Neural crest cell (in vitro differentiated cells): ENCODE measurements around the gene UBR4. TPM values are rescaled to one million over a fixed set of nuclear protein-coding genes. Genes with fewer than 3 reads are reported as not detected.
A peak's percentile ranks its signal among the peaks of the same experiment; 100 is the strongest.

Experiments used
- DNase-seq: peaks from one replicate; pipeline ENCODE4 v3.0.0; 2021; ENCODE audit warnings: low read depth, mixed read lengths, low spot score
- H3K27ac Mint-ChIP-seq: one replicate; pipeline ENCODE4 v1.8.0; 2021; ENCODE audit warnings: mild to moderate bottlenecking, mixed read lengths; ENCODE audit not compliant: unreplicated experiment
- H3K27me3 Mint-ChIP-seq: 2 replicates; pipeline ENCODE4 v1.8.0; 2021; ENCODE audit warnings: low read depth, mild to moderate bottlenecking, mixed read lengths
- H3K36me3 Mint-ChIP-seq: 2 replicates; pipeline ENCODE4 v1.8.0; 2021; ENCODE audit warnings: low read depth, mild to moderate bottlenecking, mixed read lengths
- H3K4me1 Mint-ChIP-seq: 2 replicates; pipeline ENCODE4 v1.8.0; 2021; ENCODE audit warnings: mixed read lengths
- H3K4me3 Mint-ChIP-seq: one replicate; pipeline ENCODE4 v1.8.0; 2021; ENCODE audit warnings: mild to moderate bottlenecking, mixed read lengths
- H3K9me3 Mint-ChIP-seq: 2 replicates; pipeline ENCODE4 v1.8.0; 2021; ENCODE audit warnings: mixed read lengths
- total RNA-seq: library from RNA; stranded (reverse); gene quantifications from 2 replicates; pipeline ENCODE4 v1.2.1, GENCODE V29; 2021
- TF ChIP-seq, protein P1 (sequence below): fragments of 200-600 bp; sonication (generic); conservative IDR thresholded peaks from 2 replicates; pipeline ENCODE4 v1.5.0; 2021; ENCODE audit warnings: antibody characterized with exemption, mild to moderate bottlenecking

Gene UBR4
- total RNA-seq, 1 donor from 2014 or later: 114 TPM

DNA sequence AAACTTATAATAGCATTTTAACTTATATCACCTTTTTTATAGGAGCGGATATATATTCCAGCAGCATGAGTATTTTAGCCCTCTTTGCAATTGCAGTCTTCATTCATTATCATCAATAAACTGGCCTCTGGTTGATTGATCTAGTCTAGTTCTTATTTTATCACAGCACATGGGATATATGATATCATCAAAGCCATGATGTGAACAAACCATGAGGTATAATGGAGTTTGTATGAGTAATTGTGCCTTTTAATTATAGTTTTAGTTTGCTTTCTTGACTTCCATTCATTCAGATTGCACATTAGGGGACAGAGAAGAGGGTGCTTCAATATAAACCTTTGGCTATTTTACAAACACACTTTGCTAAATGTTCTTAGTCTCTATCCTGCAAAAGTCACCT is 3.5 kb upstream of the UBR4 start:
- TF ChIP-seq, protein P1, sequence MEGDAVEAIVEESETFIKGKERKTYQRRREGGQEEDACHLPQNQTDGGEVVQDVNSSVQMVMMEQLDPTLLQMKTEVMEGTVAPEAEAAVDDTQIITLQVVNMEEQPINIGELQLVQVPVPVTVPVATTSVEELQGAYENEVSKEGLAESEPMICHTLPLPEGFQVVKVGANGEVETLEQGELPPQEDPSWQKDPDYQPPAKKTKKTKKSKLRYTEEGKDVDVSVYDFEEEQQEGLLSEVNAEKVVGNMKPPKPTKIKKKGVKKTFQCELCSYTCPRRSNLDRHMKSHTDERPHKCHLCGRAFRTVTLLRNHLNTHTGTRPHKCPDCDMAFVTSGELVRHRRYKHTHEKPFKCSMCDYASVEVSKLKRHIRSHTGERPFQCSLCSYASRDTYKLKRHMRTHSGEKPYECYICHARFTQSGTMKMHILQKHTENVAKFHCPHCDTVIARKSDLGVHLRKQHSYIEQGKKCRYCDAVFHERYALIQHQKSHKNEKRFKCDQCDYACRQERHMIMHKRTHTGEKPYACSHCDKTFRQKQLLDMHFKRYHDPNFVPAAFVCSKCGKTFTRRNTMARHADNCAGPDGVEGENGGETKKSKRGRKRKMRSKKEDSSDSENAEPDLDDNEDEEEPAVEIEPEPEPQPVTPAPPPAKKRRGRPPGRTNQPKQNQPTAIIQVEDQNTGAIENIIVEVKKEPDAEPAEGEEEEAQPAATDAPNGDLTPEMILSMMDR: no peak
- Mint-ChIP-seq H3K27me3 (no peaks in the 10 kb centered on the region), H3K9me3 (no peaks in the 10 kb centered on the region), H3K36me3 (peaks cover 5% of the 10 kb centered on the region), H3K27ac (no peak overlapping the region), H3K4me1 (peaks cover 37% of the 10 kb centered on the region), H3K4me3 (no peak overlapping the region)
- no peak for DNase-seq

DNA sequence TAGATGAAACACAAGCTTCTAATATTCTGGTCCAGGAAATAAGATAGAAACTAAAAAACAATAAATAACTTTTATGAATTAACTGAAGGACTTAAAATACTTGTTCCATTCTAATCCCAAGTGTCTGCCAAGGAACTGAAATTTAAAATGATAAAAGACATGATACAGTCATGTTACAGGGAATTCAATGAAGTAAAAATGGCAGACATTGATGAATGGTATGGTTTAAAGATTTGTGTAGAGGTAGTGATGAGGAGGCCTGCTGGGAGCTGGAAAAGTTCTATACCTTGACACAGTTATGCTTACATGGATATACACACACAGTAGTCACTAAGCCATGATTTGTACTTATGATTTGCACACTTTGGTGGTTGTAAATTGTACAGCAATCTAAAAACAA is 2.1 kb upstream of the UBR4 start:
- Mint-ChIP-seq H3K27ac (no peak overlapping the region), H3K9me3 (no peaks in the 10 kb centered on the region), H3K4me1 (peaks cover 41% of the 10 kb centered on the region), H3K36me3 (no peaks in the 10 kb centered on the region), H3K4me3 (peak overlapping the region; percentile 69), H3K27me3 (no peaks in the 10 kb centered on the region)
- TF ChIP-seq, protein P1: no peak
- DNase-seq: no peak

DNA sequence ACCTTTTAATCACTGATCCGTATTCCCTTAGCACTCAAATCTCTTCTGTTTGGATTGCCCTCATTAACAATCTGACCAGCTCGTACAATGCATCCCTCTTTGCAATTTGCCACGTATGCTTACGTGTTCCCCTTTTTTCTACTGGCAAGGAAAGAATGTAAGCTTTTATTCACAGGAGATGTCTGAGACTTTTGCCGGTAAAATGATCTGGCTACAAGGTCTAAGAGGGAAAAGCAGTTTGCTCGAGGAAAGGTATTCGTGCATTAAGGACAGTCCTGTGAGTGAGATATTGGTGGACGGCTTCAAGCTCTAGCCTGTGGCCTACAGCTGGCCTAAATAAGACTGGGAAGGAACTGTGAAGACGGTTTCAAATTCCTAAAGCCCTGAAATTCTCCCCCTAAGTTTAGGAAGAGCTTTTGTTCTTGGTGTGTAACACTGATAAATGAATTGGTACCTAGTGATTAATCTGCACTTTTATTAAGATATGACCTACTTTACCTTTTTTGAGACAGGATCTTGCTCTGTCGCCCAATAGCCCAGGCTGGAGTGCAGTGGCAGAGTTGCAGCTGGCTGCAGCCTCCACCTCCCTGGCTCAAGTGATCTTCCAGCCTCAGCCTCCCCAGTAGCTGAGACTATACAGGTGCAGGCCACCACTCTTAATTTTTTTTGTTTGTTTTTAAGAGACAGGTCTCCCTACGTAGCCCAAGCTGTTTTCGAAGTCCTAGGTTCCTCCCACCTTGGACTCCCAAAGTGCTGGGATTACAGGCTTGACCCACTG is 895 bp upstream of the UBR4 start:
- Mint-ChIP-seq H3K4me1 (peaks cover 47% of the 10 kb centered on the region), H3K9me3 (no peaks in the 10 kb centered on the region), H3K4me3 (peak overlapping the region; percentile 92), H3K27me3 (no peaks in the 10 kb centered on the region), H3K36me3 (no peaks in the 10 kb centered on the region), H3K27ac (peak overlapping the region; percentile 98)
- TF ChIP-seq, protein P1: no peak
- DNase-seq: no peak

DNA sequence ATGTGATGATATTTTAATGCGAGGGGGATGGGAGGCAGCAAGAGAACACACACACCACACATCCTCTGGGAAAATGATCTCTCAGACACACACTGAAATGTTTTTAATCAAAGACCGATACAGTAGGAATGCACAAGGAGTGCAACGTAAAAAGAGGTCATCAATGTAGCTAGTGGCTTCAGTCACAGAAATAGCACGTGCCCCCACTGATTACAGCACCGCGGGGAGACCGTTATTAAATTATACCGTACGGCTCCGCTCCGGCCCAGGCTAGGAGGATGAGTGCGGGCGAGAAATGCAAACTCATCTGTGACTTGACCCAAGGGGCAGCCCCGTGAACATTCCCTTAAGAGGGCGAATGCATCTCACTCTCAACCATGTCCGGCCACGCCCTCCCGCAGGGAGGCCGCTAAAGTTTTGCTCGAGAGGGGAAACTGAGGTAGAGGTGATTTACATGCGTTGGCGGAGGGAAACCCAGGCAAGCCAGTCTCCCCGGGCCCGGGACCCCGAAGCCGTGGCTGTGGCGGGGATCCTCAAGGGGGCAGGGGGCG is 552 bp downstream of the UBR4 start:
- peak overlapping the region; percentile 95 for H3K4me3 Mint-ChIP-seq
- H3K36me3 Mint-ChIP-seq: no peaks in the 10 kb centered on the region
- peaks cover 54% of the 10 kb centered on the region for H3K4me1 Mint-ChIP-seq
- TF ChIP-seq, protein P1: no peak
- no peaks in the 10 kb centered on the region for H3K9me3 Mint-ChIP-seq
- no peak for DNase-seq
- peak overlapping the region; percentile 97 for H3K27ac Mint-ChIP-seq
- no peaks in the 10 kb centered on the region for H3K27me3 Mint-ChIP-seq

DNA sequence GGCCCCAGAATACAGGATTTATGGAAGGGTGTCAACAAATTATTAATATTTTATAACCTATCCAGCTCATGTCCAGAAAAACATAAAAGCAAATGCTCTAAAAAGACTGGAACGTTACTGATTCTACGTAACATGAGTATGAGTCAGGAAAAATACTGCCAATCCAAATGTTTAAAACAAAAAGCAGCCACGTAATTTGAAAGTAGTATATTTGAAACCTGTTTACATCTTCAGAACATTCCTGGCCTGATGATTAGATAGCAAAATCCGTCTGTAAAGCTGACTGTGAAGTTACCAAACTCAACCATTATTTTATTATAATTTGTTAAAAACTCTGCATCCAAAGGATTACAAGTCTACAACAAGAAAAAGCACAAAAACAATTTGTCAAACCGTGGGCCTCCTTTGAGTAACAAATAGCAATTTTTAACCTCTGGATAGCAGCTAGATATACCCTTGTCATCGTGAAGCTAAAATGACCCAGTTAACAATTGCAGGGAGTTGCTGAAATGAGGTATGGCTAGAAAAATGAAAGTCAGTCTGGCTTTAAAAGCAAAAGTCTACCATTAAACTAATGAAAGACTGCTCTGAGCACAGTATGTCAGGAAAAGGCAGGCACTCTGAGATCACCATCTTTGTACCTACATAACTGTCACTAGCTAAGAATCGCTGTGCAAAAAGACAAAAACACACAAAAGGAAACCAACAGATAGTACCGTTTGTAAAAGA is 1.2 kb downstream of the UBR4 start:
- Mint-ChIP-seq H3K27ac (peak overlapping the region; percentile 97), H3K4me3 (peak overlapping the region; percentile 95), H3K4me1 (peaks cover 54% of the 10 kb centered on the region), H3K9me3 (no peaks in the 10 kb centered on the region), H3K27me3 (no peaks in the 10 kb centered on the region), H3K36me3 (no peaks in the 10 kb centered on the region)
- DNase-seq: no peak
- TF ChIP-seq, protein P1: no peak
